Muscle layer of duodenum (tissue), 2 donors: ENCODE measurements around the gene SYCP1.
"Not testable (repeated sequence)": the region's sequence is repeated elsewhere in the genome, so short reads cannot be mapped to it uniquely, and the experiment has no call there.

ENCODE experiments used
- H3K27ac ChIP-seq: one replicate; pipeline ENCODE4 v1.7.0; 2013; ENCODE audit warnings: mild to moderate bottlenecking, low read length
- H3K27me3 ChIP-seq: one replicate; pipeline ENCODE4 v1.7.0; 2013; ENCODE audit warnings: low read depth, mild to moderate bottlenecking, control low read depth, low read length
- H3K36me3 ChIP-seq, 2 donors: one replicate each; pipeline ENCODE4 v1.7.0; 2013; ENCODE audit warnings: low read length in 2 of 2, control low read depth in 1 of 2, mild to moderate bottlenecking in 1 of 2; ENCODE audit not compliant: insufficient read depth in 2 of 2, control insufficient read depth in 1 of 2
- H3K4me1 ChIP-seq, 2 donors: one replicate each; pipeline ENCODE4 v1.7.0; 2013; ENCODE audit warnings: low read length in 2 of 2, mild to moderate bottlenecking in 2 of 2, control low read depth in 1 of 2, moderate library complexity in 1 of 2; ENCODE audit not compliant: insufficient read depth in 2 of 2, control insufficient read depth in 1 of 2
- H3K4me3 ChIP-seq, 2 donors: one replicate each; pipeline ENCODE4 v1.7.0; 2013; ENCODE audit warnings: low read length in 2 of 2, low read depth in 1 of 2, mild to moderate bottlenecking in 1 of 2
- H3K9me3 ChIP-seq, 2 donors: one replicate each; pipeline ENCODE4 v1.7.0; 2013; ENCODE audit warnings: low read length in 2 of 2, control low read depth in 1 of 2, mild to moderate bottlenecking in 1 of 2; ENCODE audit not compliant: control insufficient read depth in 1 of 2
- donor health status: healthy.

The SYCP1 gene

GRCh38 chr1:114892194-114892918 lies 37.7 kb downstream of the SYCP1 start:
- no peak overlapping the region for H3K4me3 ChIP-seq
- H3K36me3 ChIP-seq: no peaks in the 10 kb centered on the region
- no peaks in the 10 kb centered on the region for H3K9me3 ChIP-seq
- H3K27ac ChIP-seq: no peak overlapping the region
- H3K27me3 ChIP-seq: no peaks in the 10 kb centered on the region
- H3K4me1 ChIP-seq: no peaks in the 10 kb centered on the region

- Histone ChIP-seq H3K4me1 (no peaks in the 10 kb centered on the region), H3K27me3 (no peaks in the 10 kb centered on the region), H3K36me3 (no peaks in the 10 kb centered on the region), H3K4me3 (no peak overlapping the region), H3K27ac (no peak overlapping the region), H3K9me3 (no peaks in the 10 kb centered on the region)
Observed at GRCh38 chr1:114896795-114897194, 42.1 kb downstream of the SYCP1 start.

- Histone ChIP-seq H3K36me3 (no peaks in the 10 kb centered on the region), H3K9me3 (no peaks in the 10 kb centered on the region), H3K4me1 (no peaks in the 10 kb centered on the region), H3K27me3 (no peaks in the 10 kb centered on the region), H3K27ac (no peak overlapping the region), H3K4me3 (no peak overlapping the region)
Observed at GRCh38 chr1:114901814-114902213, 47.2 kb downstream of the SYCP1 start.

GRCh38 chr1:114902343-114902742 lies 47.7 kb downstream of the SYCP1 start:
- Histone ChIP-seq H3K27ac (no peak overlapping the region), H3K27me3 (no peaks in the 10 kb centered on the region), H3K9me3 (no peaks in the 10 kb centered on the region), H3K36me3 (no peaks in the 10 kb centered on the region), H3K4me3 (no peak overlapping the region), H3K4me1 (no peaks in the 10 kb centered on the region)

GRCh38 chr1:114903480-114903879 lies 48.8 kb downstream of the SYCP1 start:
- no peak overlapping the region for H3K4me3 ChIP-seq
- H3K9me3 ChIP-seq: no peaks in the 10 kb centered on the region
- no peaks in the 10 kb centered on the region for H3K27me3 ChIP-seq
- no peak overlapping the region for H3K27ac ChIP-seq
- no peaks in the 10 kb centered on the region for H3K36me3 ChIP-seq
- H3K4me1 ChIP-seq: no peaks in the 10 kb centered on the region

GRCh38 chr1:114915720-114916119 lies 61.1 kb downstream of the SYCP1 start:
- H3K36me3 ChIP-seq, H3K4me1 ChIP-seq, H3K27me3 ChIP-seq, H3K9me3 ChIP-seq, H3K4me3 ChIP-seq, H3K27ac ChIP-seq: not testable (repeated sequence)

GRCh38 chr1:114926607-114927006 lies 71.9 kb downstream of the SYCP1 start:
- peaks cover 0 to 2% of the 10 kb centered on the region in 2 donors for H3K9me3 ChIP-seq
- no peaks in the 10 kb centered on the region for H3K27me3 ChIP-seq
- no peaks in the 10 kb centered on the region for H3K4me1 ChIP-seq
- H3K27ac ChIP-seq: no peak overlapping the region
- no peak overlapping the region for H3K4me3 ChIP-seq
- H3K36me3 ChIP-seq: no peaks in the 10 kb centered on the region

- Histone ChIP-seq H3K4me1 (no peaks in the 10 kb centered on the region), H3K4me3 (no peak overlapping the region), H3K9me3 (peaks cover 0 to 2% of the 10 kb centered on the region in 2 donors), H3K27me3 (no peaks in the 10 kb centered on the region), H3K36me3 (no peaks in the 10 kb centered on the region), H3K27ac (no peak overlapping the region)
Observed at GRCh38 chr1:114927401-114927800, 72.7 kb downstream of the SYCP1 start.

GRCh38 chr1:114956570-114956969 lies 101.9 kb downstream of the SYCP1 start:
- no peak overlapping the region for H3K4me3 ChIP-seq
- peaks cover 6% of the 10 kb centered on the region for H3K27me3 ChIP-seq
- H3K9me3 ChIP-seq: no peaks in the 10 kb centered on the region
- H3K27ac ChIP-seq: no peak overlapping the region
- H3K4me1 ChIP-seq: no peaks in the 10 kb centered on the region
- no peaks in the 10 kb centered on the region for H3K36me3 ChIP-seq

GRCh38 chr1:114959423-114959822 lies 104.8 kb downstream of the SYCP1 start:
- Histone ChIP-seq H3K27ac (no peak overlapping the region), H3K4me1 (no peaks in the 10 kb centered on the region), H3K27me3 (peaks cover 6% of the 10 kb centered on the region), H3K4me3 (no peak overlapping the region), H3K36me3 (no peaks in the 10 kb centered on the region), H3K9me3 (no peaks in the 10 kb centered on the region)

- H3K36me3 ChIP-seq: no peaks in the 10 kb centered on the region
- H3K4me1 ChIP-seq: no peaks in the 10 kb centered on the region
- H3K27ac ChIP-seq: no peak overlapping the region
- H3K9me3 ChIP-seq: peaks cover 0 to 4% of the 10 kb centered on the region in 2 donors
- no peaks in the 10 kb centered on the region for H3K27me3 ChIP-seq
- no peak overlapping the region for H3K4me3 ChIP-seq
Observed at GRCh38 chr1:114976891-114977290, 122.2 kb downstream of the SYCP1 start.

GRCh38 chr1:114979278-114979891 lies 124.7 kb downstream of the SYCP1 start:
- H3K9me3 ChIP-seq: peaks cover 0 to 9% of the 10 kb centered on the region in 2 donors
- no peak overlapping the region for H3K27ac ChIP-seq
- no peaks in the 10 kb centered on the region for H3K27me3 ChIP-seq
- H3K4me3 ChIP-seq: no peak overlapping the region
- H3K36me3 ChIP-seq: no peaks in the 10 kb centered on the region
- H3K4me1 ChIP-seq: no peaks in the 10 kb centered on the region
